HG03066 (cell line): ENCODE results near the gene NRP2.
A peak's percentile ranks its signal among the peaks of the same experiment; 100 is the strongest.

Source experiments
- ATAC-seq: cut with Tn5 transposase; IDR thresholded peaks from one replicate; pipeline ENCODE4 v1.9.1; 2021; ENCODE audit warnings: low read depth; ENCODE audit not compliant: unreplicated experiment

NRP2 gene

GRCh38 chr2:205658068-205658467 lies 24.2 kb upstream of the NRP2 start:
- no peak for ATAC-seq

GRCh38 chr2:205658572-205658971 lies 23.7 kb upstream of the NRP2 start:
- ATAC-seq = no peak

GRCh38 chr2:205659922-205660321 lies 22.4 kb upstream of the NRP2 start:
- ATAC-seq = no peak

- no peak for ATAC-seq
Observed at GRCh38 chr2:205660521-205661124, 21.7 kb upstream of the NRP2 start.

- no peak for ATAC-seq
Observed at GRCh38 chr2:205661281-205661680, 21.0 kb upstream of the NRP2 start.

- ATAC-seq = no peak
Observed at GRCh38 chr2:205662206-205662965, 19.9 kb upstream of the NRP2 start.

- ATAC-seq = no peak
Observed at GRCh38 chr2:205665791-205666190, 16.5 kb upstream of the NRP2 start.

GRCh38 chr2:205670292-205670691 lies 12.0 kb upstream of the NRP2 start:
- ATAC-seq = no peak

GRCh38 chr2:205673312-205673711 lies 9.0 kb upstream of the NRP2 start:
- ATAC-seq = no peak

GRCh38 chr2:205675861-205676516 lies 6.3 kb upstream of the NRP2 start:
- ATAC-seq = no peak

- ATAC-seq = no peak
Observed at GRCh38 chr2:205678541-205679142, 3.7 kb upstream of the NRP2 start.

- no peak for ATAC-seq
Observed at GRCh38 chr2:205679410-205680009, 2.8 kb upstream of the NRP2 start.

- ATAC-seq = peak; percentile 61
Observed at GRCh38 chr2:205680067-205680466, 2.2 kb upstream of the NRP2 start.

GRCh38 chr2:205680903-205681302 lies 1.4 kb upstream of the NRP2 start:
- no peak for ATAC-seq

- ATAC-seq = no peak
Observed at GRCh38 chr2:205681401-205682238, 681 bp upstream of the NRP2 start.

- ATAC-seq = no peak
Observed at GRCh38 chr2:205682971-205683501, 735 bp downstream of the NRP2 start.

- ATAC-seq = no peak
Observed at GRCh38 chr2:205683502-205684367, 1.4 kb downstream of the NRP2 start.

GRCh38 chr2:205684871-205685313 lies 2.6 kb downstream of the NRP2 start:
- no peak for ATAC-seq
